ENCODE data around the gene FAM50B. TPM values are rescaled to one million over a fixed set of nuclear protein-coding genes. Genes with fewer than 3 reads are reported as not detected.
A peak's percentile ranks its signal among the peaks of the same experiment; 100 is the strongest.

Gene FAM50B
- total and polyA plus RNA-seq, 2 of the 13 experiments (the other 11 are each of a cell fraction or from before 2014, with no cell fraction given), result 0.05 TPM; not detected in 1

DNA sequence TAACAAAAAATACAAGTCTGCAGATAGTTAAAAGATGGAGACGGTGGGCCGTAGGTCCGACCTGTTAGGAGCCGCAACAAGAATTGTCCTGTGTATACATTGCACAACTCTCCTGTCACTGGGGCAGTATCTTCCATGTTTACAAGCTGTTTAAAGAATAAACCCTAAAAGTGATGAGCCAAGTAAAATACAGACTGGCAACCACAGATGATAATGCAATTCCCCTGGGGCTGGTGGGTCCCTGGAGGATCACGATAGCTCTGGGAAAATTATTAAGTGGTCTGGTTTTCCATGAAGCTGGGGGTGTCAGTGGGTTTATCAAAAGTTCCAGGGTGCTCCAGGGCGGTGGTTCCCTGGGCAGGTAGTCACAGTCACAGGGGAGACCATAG, 8.1 kb upstream of the FAM50B start (continued):
- TF ChIP-seq ZNF737 (CRISPR knock-in tag; IDR thresholded peaks at IDR 0.05; ENCODE audit: borderline replicate concordance), result no peak
- no peak for TF ChIP-seq ZBTB46 (CRISPR knock-in tag; IDR thresholded peaks at IDR 0.05; ENCODE audit: borderline replicate concordance)
- no peak for TF ChIP-seq GRHL1 (CRISPR knock-in tag; conservative IDR thresholded peaks at IDR 0.05)
- TF ChIP-seq MIXL1 (CRISPR knock-in tag; IDR thresholded peaks at IDR 0.05), result peak; percentile 95
- TF ChIP-seq ZMAT3 (CRISPR knock-in tag; conservative IDR thresholded peaks at IDR 0.05), result no peak
- TF ChIP-seq HMG20B (CRISPR knock-in tag; conservative IDR thresholded peaks at IDR 0.05), result peak; percentile 75; the same call in 1 of the 2 replicates
- TF ChIP-seq, protein P1, sequence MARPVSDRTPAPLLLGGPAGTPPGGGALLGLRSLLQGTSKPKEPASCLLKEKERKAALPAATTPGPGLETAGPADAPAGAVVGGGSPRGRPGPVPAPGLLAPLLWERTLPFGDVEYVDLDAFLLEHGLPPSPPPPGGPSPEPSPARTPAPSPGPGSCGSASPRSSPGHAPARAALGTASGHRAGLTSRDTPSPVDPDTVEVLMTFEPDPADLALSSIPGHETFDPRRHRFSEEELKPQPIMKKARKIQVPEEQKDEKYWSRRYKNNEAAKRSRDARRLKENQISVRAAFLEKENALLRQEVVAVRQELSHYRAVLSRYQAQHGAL (CRISPR knock-in tag; IDR thresholded peaks at IDR 0.05; ENCODE audit: not compliant biosample characterization), result no peak
- peak; percentile 89 for TF ChIP-seq HMG20A (CRISPR knock-in tag; IDR thresholded peaks at IDR 0.05; ENCODE audit: borderline replicate concordance)
- no peak for TF ChIP-seq ZNF776 (CRISPR knock-in tag; IDR thresholded peaks at IDR 0.05)
- TF ChIP-seq, protein P2, sequence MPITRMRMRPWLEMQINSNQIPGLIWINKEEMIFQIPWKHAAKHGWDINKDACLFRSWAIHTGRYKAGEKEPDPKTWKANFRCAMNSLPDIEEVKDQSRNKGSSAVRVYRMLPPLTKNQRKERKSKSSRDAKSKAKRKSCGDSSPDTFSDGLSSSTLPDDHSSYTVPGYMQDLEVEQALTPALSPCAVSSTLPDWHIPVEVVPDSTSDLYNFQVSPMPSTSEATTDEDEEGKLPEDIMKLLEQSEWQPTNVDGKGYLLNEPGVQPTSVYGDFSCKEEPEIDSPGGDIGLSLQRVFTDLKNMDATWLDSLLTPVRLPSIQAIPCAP (CRISPR knock-in tag; IDR thresholded peaks at IDR 0.05; ENCODE audit: low read depth), result no peak
- no peak; the same call in 1 of the 2 replicates for TF ChIP-seq ZNF232 (CRISPR knock-in tag; IDR thresholded peaks at IDR 0.05; ENCODE audit: borderline replicate concordance)
- TF ChIP-seq ZSCAN20 (CRISPR knock-in tag; IDR thresholded peaks at IDR 0.05; ENCODE audit: borderline replicate concordance), result no peak
- TF ChIP-seq NFIC (IDR thresholded peaks at IDR 0.05; ENCODE audit: low read length), result peak; percentile 82
- no peak for TF ChIP-seq ZNF570 (CRISPR knock-in tag; IDR thresholded peaks at IDR 0.05; ENCODE audit: borderline replicate concordance)
- peak; percentile 46 for TF ChIP-seq ZNF280D (CRISPR knock-in tag; IDR thresholded peaks at IDR 0.05)
- TF ChIP-seq MAFG (CRISPR knock-in tag; IDR thresholded peaks at IDR 0.05), result peak; percentile 76
- peak; percentile 82; the same call in 1 of the 2 replicates for TF ChIP-seq HDAC1 (CRISPR knock-in tag; IDR thresholded peaks at IDR 0.05)
- no peak for TF ChIP-seq ATRX (CRISPR knock-in tag; IDR thresholded peaks at IDR 0.05; ENCODE audit: borderline replicate concordance)
- TF ChIP-seq MLXIP (CRISPR knock-in tag; IDR thresholded peaks at IDR 0.05; ENCODE audit: borderline replicate concordance), result no peak

All from HepG2 (cell line).